HCT116 (cell line): ENCODE measurements around the gene CLCN4. TPM values are rescaled to one million over a fixed set of nuclear protein-coding genes. Genes with fewer than 3 reads are reported as not detected.
A peak's percentile ranks its signal among the peaks of the same experiment; 100 is the strongest.

ENCODE experiments used
- ATAC-seq: fragments of 200-7000 bp; cut with Tn5 transposase; 2 replicates; pipeline ENCODE4 v1.9.1; 2020; ENCODE audit warnings: mild to moderate bottlenecking, moderate library complexity
- BruUV-seq: library from RNA; stranded (reverse); fragments of 400-500 nt; replicated peaks from 2 replicates; lab custom pipeline; 2021; lab: Mats Ljungman, UMichigan
- CTCF ChIA-PET: fragments of 300-600 bp; sonication (Branson Sonifier 250); formaldehyde crosslinking; loops from one replicate; lab custom pipeline; 2021; ENCODE audit warnings: antibody characterized with exemption; lab: Charles Lee
- POLR2A ChIA-PET: fragments of 300-600, 350-600 bp; sonication (Branson Sonifier 250); formaldehyde crosslinking; loops from one replicate; lab custom pipeline; 2021; ENCODE audit warnings: antibody characterized with exemption; lab: Charles Lee
- RAD21 ChIA-PET, 2 experiments: fragments of 300-600 bp; sonication (Branson Sonifier 250); formaldehyde crosslinking; loops; one replicate each; lab custom pipeline; 2023; ENCODE audit warnings: low total read pairs in 2 of 2; ENCODE audit not compliant: uncharacterized antibody in 2 of 2, unreplicated experiment in 2 of 2, low non-redundant PET in 1 of 2; lab: Charles Lee
- DNase-seq: peaks from one replicate; pipeline ENCODE4 v3.0.0-alpha.2; 2010; ENCODE audit warnings: low read depth, low spot score
- H2AFZ ChIP-seq: fragments of 200-600 bp; shearing (Covaris generic), sonication (generic); 2 replicates; pipeline ENCODE4 v1.6.1; 2017; ENCODE audit warnings: low read depth, mixed run types, mixed read lengths, antibody characterized with exemption, low read length; ENCODE audit not compliant: poor library complexity, severe bottlenecking
- H3K27ac ChIP-seq: 2 replicates; pipeline ENCODE4 v1.5.1; 2012; ENCODE audit warnings: low read depth, low read length
- H3K27me3 ChIP-seq: fragments of 200-600 bp; sonication (generic); 2 replicates; pipeline ENCODE4 v1.6.1; 2016; ENCODE audit warnings: mixed run types, low read length, mixed read lengths; ENCODE audit not compliant: insufficient read depth
- H3K36me3 ChIP-seq, 2 experiments: fragments of 200-500 bp in 1 of 2; fragments of 200-600 bp in 1 of 2; sonication (Bioruptor generic) in 1 of 2; sonication (generic) in 1 of 2; 2 replicates each; pipeline versions ENCODE4 v1.5.1 to v1.6.1; 2014 to 2016; ENCODE audit warnings: low read length in 2 of 2, inconsistent platforms in 1 of 2, mixed read lengths in 1 of 2, mixed run types in 1 of 2; ENCODE audit not compliant: insufficient read depth in 2 of 2, control insufficient read depth in 1 of 2
- H3K4me1 ChIP-seq, 2 experiments: fragments of 200-600 bp in 1 of 2; sonication (generic) in 1 of 2; 2 replicates each; pipeline versions ENCODE4 v1.5.1 to v1.6.1; 2012 to 2017; ENCODE audit warnings: low read length in 2 of 2, inconsistent platforms in 1 of 2, mild to moderate bottlenecking in 1 of 2, mixed read lengths in 1 of 2, mixed run types in 1 of 2, moderate library complexity in 1 of 2; ENCODE audit not compliant: insufficient read depth in 2 of 2, control insufficient read depth in 1 of 2
- H3K4me2 ChIP-seq: fragments of 200-600 bp; sonication (generic); 2 replicates; pipeline ENCODE4 v1.6.1; 2017; ENCODE audit warnings: mixed run types, low read length, mixed read lengths
- H3K4me3 ChIP-seq, 2 experiments: fragments of 200-600 bp in 1 of 2; sonication (generic) in 1 of 2; replicated peaks in 1 of 2; 2 replicates each; pipeline ENCODE4 v1.5.1; 2011 to 2016; ENCODE audit warnings: low read length in 2 of 2, control low read depth in 1 of 2, low read depth in 1 of 2, mild to moderate bottlenecking in 1 of 2, mixed read lengths in 1 of 2, mixed run types in 1 of 2
- H3K79me2 ChIP-seq: fragments of 200-600 bp; sonication (generic); 2 replicates; pipeline ENCODE4 v1.6.1; 2017; ENCODE audit warnings: mild to moderate bottlenecking, mixed run types, low read length, moderate library complexity, mixed read lengths; ENCODE audit not compliant: insufficient read depth
- H3K9ac ChIP-seq: fragments of 200-600 bp; sonication (generic); 2 replicates; pipeline ENCODE4 v1.6.1; 2016; ENCODE audit warnings: low read length, mixed read lengths
- H3K9me2 ChIP-seq: fragments of 200-600 bp; sonication (generic), shearing (Covaris generic); 2 replicates; pipeline ENCODE4 v1.6.1; 2017; ENCODE audit warnings: mixed run types, mild to moderate bottlenecking, moderate library complexity; ENCODE audit not compliant: insufficient read depth
- H3K9me3 ChIP-seq, 2 experiments: fragments of 200-500 bp in 1 of 2; fragments of 200-600 bp in 1 of 2; sonication (Bioruptor generic) in 1 of 2; sonication (generic) in 1 of 2; 2 replicates each; pipeline ENCODE4 v1.6.1; 2014 to 2017; ENCODE audit warnings: low read length in 2 of 2, mixed read lengths in 2 of 2, inconsistent platforms in 1 of 2, low read depth in 1 of 2, mild to moderate bottlenecking in 1 of 2, mixed run types in 1 of 2, moderate library complexity in 1 of 2; ENCODE audit not compliant: control insufficient read depth in 1 of 2, insufficient read depth in 1 of 2
- H4K20me1 ChIP-seq: fragments of 200-600 bp; sonication (generic), shearing (Covaris generic); 2 replicates; pipeline ENCODE4 v1.6.1; 2017; ENCODE audit warnings: mixed run types, mild to moderate bottlenecking, moderate library complexity; ENCODE audit not compliant: insufficient read depth
- ATF3 ChIP-seq: IDR thresholded peaks from 2 replicates; pipeline ENCODE4 v1.6.1; 2012
- CEBPB ChIP-seq: IDR thresholded peaks from 2 replicates; pipeline ENCODE4 v1.6.1; 2012; ENCODE audit warnings: low read depth
- EGR1 ChIP-seq: IDR thresholded peaks from 2 replicates; pipeline ENCODE4 v1.6.1; 2012; ENCODE audit warnings: low read depth
- ELF1 ChIP-seq: IDR thresholded peaks from 2 replicates; pipeline ENCODE4 v1.6.1; 2012; ENCODE audit warnings: low read depth, borderline replicate concordance
- EZH2 ChIP-seq: fragments of 200-600 bp; sonication (generic); IDR thresholded peaks from 2 replicates; pipeline ENCODE4 v1.6.1; 2017; ENCODE audit warnings: antibody characterized with exemption, mixed run types
- EZH2phosphoT487 ChIP-seq: fragments of 200-600 bp; IDR thresholded peaks from 2 replicates; pipeline ENCODE4 v1.6.1; 2018; ENCODE audit warnings: antibody characterized with exemption, borderline replicate concordance
- POLR2AphosphoS5 ChIP-seq: IDR thresholded peaks from 2 replicates; pipeline ENCODE4 v1.6.1; 2011; ENCODE audit warnings: mild to moderate bottlenecking, low read depth, low read length, moderate library complexity
- RAD21 ChIP-seq: IDR thresholded peaks from 2 replicates; pipeline ENCODE4 v1.6.1; 2012; ENCODE audit warnings: low read depth, mild to moderate bottlenecking
- REST ChIP-seq: IDR thresholded peaks from 2 replicates; pipeline ENCODE4 v1.6.1; 2012; ENCODE audit warnings: low read depth
- SRF ChIP-seq: IDR thresholded peaks from 2 replicates; pipeline ENCODE4 v1.6.1; 2012; ENCODE audit warnings: low read depth
- TCF7L2 ChIP-seq: IDR thresholded peaks from 2 replicates; pipeline ENCODE4 v1.7.0; 2011; ENCODE audit warnings: borderline replicate concordance, inconsistent platforms; ENCODE audit not compliant: insufficient read depth, insufficient read length; ENCODE audit errors: extremely low read depth
- YY1 ChIP-seq: IDR thresholded peaks from 2 replicates; pipeline ENCODE4 v1.6.1; 2011; ENCODE audit warnings: low read length, low read depth, moderate library complexity, mild to moderate bottlenecking; ENCODE audit not compliant: insufficient replicate concordance; ENCODE audit errors: extremely low read depth
- ZFX ChIP-seq: fragments of 450-650 bp; IDR thresholded peaks from 2 replicates; pipeline ENCODE4 v1.6.1; 2017
- intact Hi-C: fragments of 100-400 bp; cut with micrococcal nuclease; formaldehyde crosslinking; loops from 2 replicates; pipeline ENCODE4 v1.10.0; 2022
- total RNA-seq: library from RNA; stranded (reverse); gene quantifications from one replicate; pipeline ENCODE4 v1.2.1, GENCODE V29; 2021; ENCODE audit not compliant: unreplicated experiment

Gene CLCN4
- total RNA-seq, 1 experiment from 2014 or later, result 3.1 TPM

GRCh38 chrX:10173331-10173900 lies 16.6 kb downstream of the CLCN4 start:
- Histone ChIP-seq H3K9ac (no peak overlapping the region), H3K27ac (no peak overlapping the region), H3K36me3 (no peaks in the 10 kb centered on the region), H4K20me1 (no peaks in the 10 kb centered on the region), H3K4me1 (peaks cover 5 to 7% of the 10 kb centered on the region in 2 experiments; a peak in 3 of 4 replicates), H3K79me2 (no peaks in the 10 kb centered on the region), H3K9me3 (no peaks in the 10 kb centered on the region), H3K27me3 (no peaks in the 10 kb centered on the region), H3K4me3 (no peak overlapping the region), H3K4me2 (peak overlapping the region; percentile 3; the same call in 1 of the 2 replicates), H3K9me2 (no peaks in the 10 kb centered on the region), H2AFZ (no peak overlapping the region)
- ChIA-PET RAD21 (no interaction called here), CTCF (no interaction called here), POLR2A (no interaction called here)
- ATAC-seq (no peak), DNase-seq (no peak)
- no TSS peak for BruUV-seq
- TF ChIP-seq EGR1 (peak; percentile 51), SRF (no peak)
- intact Hi-C loops, result no loop called here

- Histone ChIP-seq H3K4me1 (peaks cover 5 to 7% of the 10 kb centered on the region in 2 experiments; a peak in 3 of 4 replicates), H3K27me3 (no peaks in the 10 kb centered on the region), H2AFZ (no peak overlapping the region), H3K79me2 (no peaks in the 10 kb centered on the region), H3K9me2 (no peaks in the 10 kb centered on the region), H3K9ac (no peak overlapping the region), H4K20me1 (no peaks in the 10 kb centered on the region), H3K36me3 (no peaks in the 10 kb centered on the region), H3K27ac (no peak overlapping the region), H3K4me2 (no peak overlapping the region), H3K9me3 (no peaks in the 10 kb centered on the region), H3K4me3 (no peak overlapping the region)
- RAD21 ChIA-PET, result no interaction called here
- no peak for TF ChIP-seq YY1
- TF ChIP-seq CEBPB, result no peak
- no peak for TF ChIP-seq EZH2phosphoT487
- no peak for TF ChIP-seq SRF
- no peak for TF ChIP-seq POLR2AphosphoS5
- no peak for TF ChIP-seq RAD21
- no peak for TF ChIP-seq EZH2
- no peak for TF ChIP-seq ELF1
- TF ChIP-seq REST, result no peak
- no peak for TF ChIP-seq TCF7L2
- no peak for TF ChIP-seq ZFX
- no peak for TF ChIP-seq ATF3
- no peak for DNase-seq
- intact Hi-C loops, result no loop called here
- POLR2A ChIA-PET, result no interaction called here
- ATAC-seq, result no peak
- CTCF ChIA-PET, result no interaction called here
- BruUV-seq, result no TSS peak
Observed at GRCh38 chrX:10174051-10174450, 17.3 kb downstream of the CLCN4 start.
